ENCODE results near the gene TMEM81.

DNA sequence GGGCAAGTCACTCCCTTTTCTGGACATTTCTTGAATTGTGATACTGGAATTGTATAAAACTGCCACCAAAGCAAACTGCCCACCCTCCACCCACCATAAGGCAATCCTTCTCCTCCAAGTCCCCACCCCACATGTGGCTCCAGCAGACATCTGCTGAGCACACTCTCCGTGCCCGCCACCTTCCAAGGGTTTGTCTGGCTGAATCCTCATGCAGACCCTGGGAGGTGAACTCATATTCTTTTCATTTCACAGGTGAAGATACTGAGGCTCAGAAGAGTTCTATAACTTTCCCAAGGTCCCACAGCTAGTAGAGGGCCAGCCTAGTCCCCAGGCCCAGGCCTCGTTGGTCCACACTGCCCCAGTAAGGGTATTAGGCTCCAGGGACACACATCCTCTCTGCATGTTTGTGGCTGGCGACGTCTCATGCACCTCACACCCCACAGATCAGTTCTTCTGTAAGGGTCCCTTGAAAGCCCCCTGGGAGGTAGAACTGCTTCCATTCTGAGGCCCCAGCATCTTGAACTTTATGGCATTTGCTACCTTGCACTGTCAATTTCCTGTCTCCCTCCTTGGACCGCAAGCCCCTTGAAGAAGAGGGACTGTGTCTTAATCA, 27.2 kb downstream of the TMEM81 start:
- TF ChIP-seq, protein P1, sequence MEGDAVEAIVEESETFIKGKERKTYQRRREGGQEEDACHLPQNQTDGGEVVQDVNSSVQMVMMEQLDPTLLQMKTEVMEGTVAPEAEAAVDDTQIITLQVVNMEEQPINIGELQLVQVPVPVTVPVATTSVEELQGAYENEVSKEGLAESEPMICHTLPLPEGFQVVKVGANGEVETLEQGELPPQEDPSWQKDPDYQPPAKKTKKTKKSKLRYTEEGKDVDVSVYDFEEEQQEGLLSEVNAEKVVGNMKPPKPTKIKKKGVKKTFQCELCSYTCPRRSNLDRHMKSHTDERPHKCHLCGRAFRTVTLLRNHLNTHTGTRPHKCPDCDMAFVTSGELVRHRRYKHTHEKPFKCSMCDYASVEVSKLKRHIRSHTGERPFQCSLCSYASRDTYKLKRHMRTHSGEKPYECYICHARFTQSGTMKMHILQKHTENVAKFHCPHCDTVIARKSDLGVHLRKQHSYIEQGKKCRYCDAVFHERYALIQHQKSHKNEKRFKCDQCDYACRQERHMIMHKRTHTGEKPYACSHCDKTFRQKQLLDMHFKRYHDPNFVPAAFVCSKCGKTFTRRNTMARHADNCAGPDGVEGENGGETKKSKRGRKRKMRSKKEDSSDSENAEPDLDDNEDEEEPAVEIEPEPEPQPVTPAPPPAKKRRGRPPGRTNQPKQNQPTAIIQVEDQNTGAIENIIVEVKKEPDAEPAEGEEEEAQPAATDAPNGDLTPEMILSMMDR (optimal IDR thresholded peaks at IDR 0.05 in 1 of 3, IDR thresholded peaks at IDR 0.05 in 1 of 3, conservative IDR thresholded peaks at IDR 0.05 in 1 of 3; ENCODE audit: extremely low read depth in 1 of 3, insufficient read depth in 2 of 3, low read length in 3 of 3) = no peak
- no peak for TF ChIP-seq EZH2 (IDR thresholded peaks at IDR 0.05; ENCODE audit: low read length)

Measured in keratinocyte (primary cell).